H9 (cell line): Measurements from ENCODE around the gene PLXNB3. TPM values are rescaled to one million over a fixed set of nuclear protein-coding genes. Genes with fewer than 3 reads are reported as not detected.
A peak's percentile ranks its signal among the peaks of the same experiment; 100 is the strongest.

Source experiments
- DNase-seq: peaks from one replicate; pipeline ENCODE4 v3.0.0-alpha.2; 2017
- H2AFZ ChIP-seq: one replicate; pipeline ENCODE4 v1.6.1; 2013; ENCODE audit warnings: mild to moderate bottlenecking, low read length, control low read depth, moderate library complexity
- H2AK5ac ChIP-seq: 2 replicates; pipeline ENCODE4 v1.6.1; 2013; ENCODE audit warnings: low read length, control low read depth, mixed read lengths; ENCODE audit not compliant: insufficient read length
- H2BK120ac ChIP-seq: one replicate; pipeline ENCODE4 v1.6.1; 2013; ENCODE audit warnings: low read depth, mild to moderate bottlenecking, low read length, control low read depth, inconsistent platforms; ENCODE audit not compliant: poor library complexity, severe bottlenecking
- H2BK12ac ChIP-seq: 2 replicates; pipeline ENCODE4 v1.6.1; 2013; ENCODE audit warnings: low read length, control low read depth, mixed read lengths, low read depth; ENCODE audit not compliant: insufficient read length
- H2BK15ac ChIP-seq: 2 replicates; pipeline ENCODE4 v1.6.1; 2013; ENCODE audit warnings: low read depth, low read length, control low read depth
- H2BK20ac ChIP-seq: one replicate; pipeline ENCODE4 v1.6.1; 2013; ENCODE audit warnings: low read depth, mild to moderate bottlenecking, low read length, control low read depth, inconsistent platforms; ENCODE audit not compliant: poor library complexity, severe bottlenecking
- H2BK5ac ChIP-seq: 2 replicates; pipeline ENCODE4 v1.6.1; 2013; ENCODE audit warnings: low read length, control low read depth, mixed read lengths; ENCODE audit not compliant: insufficient read length
- H3K14ac ChIP-seq: 2 replicates; pipeline ENCODE4 v1.6.1; 2013; ENCODE audit warnings: low read length, control low read depth; ENCODE audit not compliant: insufficient read depth
- H3K18ac ChIP-seq: 2 replicates; pipeline ENCODE4 v1.6.1; 2013; ENCODE audit warnings: low read depth, mild to moderate bottlenecking, mixed read lengths, low read length, control low read depth; ENCODE audit not compliant: insufficient read length
- H3K23ac ChIP-seq: 2 replicates; pipeline ENCODE4 v1.6.1; 2013; ENCODE audit warnings: low read length, control low read depth, mixed read lengths, low read depth; ENCODE audit not compliant: insufficient read length
- H3K23me2 ChIP-seq: 2 replicates; pipeline ENCODE4 v1.6.1; 2013; ENCODE audit warnings: low read depth, mild to moderate bottlenecking, mixed read lengths, low read length, control low read depth; ENCODE audit not compliant: insufficient read length, poor library complexity, severe bottlenecking
- H3K27ac ChIP-seq: 2 replicates; pipeline ENCODE4 v1.5.1; 2013; ENCODE audit warnings: low read length, control low read depth, mixed read lengths, low read depth; ENCODE audit not compliant: insufficient read length
- H3K27me3 ChIP-seq: 2 replicates; pipeline ENCODE4 v1.6.1; 2013; ENCODE audit warnings: low read length, control low read depth, inconsistent platforms; ENCODE audit not compliant: insufficient read depth
- H3K4ac ChIP-seq: 2 replicates; pipeline ENCODE4 v1.6.1; 2013; ENCODE audit warnings: low read depth, mild to moderate bottlenecking, control low read depth, inconsistent platforms, low read length, moderate library complexity
- H3K4me1 ChIP-seq: 2 replicates; pipeline ENCODE4 v1.6.1; 2013; ENCODE audit warnings: low read length, control low read depth, inconsistent platforms; ENCODE audit not compliant: insufficient read depth
- H3K4me2 ChIP-seq: 2 replicates; pipeline ENCODE4 v1.6.1; 2013; ENCODE audit warnings: low read length, control low read depth, mixed read lengths; ENCODE audit not compliant: insufficient read length, insufficient read depth
- H3K56ac ChIP-seq: 2 replicates; pipeline ENCODE4 v1.6.1; 2013; ENCODE audit warnings: low read depth, mild to moderate bottlenecking, mixed read lengths, low read length, control low read depth; ENCODE audit not compliant: insufficient read length
- H3K79me1 ChIP-seq: 2 replicates; pipeline ENCODE4 v1.6.1; 2013; ENCODE audit warnings: low read depth, mild to moderate bottlenecking, moderate library complexity, low read length, control low read depth, inconsistent platforms; ENCODE audit not compliant: insufficient read depth, poor library complexity, severe bottlenecking
- H3K79me2 ChIP-seq: 2 replicates; pipeline ENCODE4 v1.6.1; 2013; ENCODE audit warnings: low read length, control low read depth, inconsistent platforms; ENCODE audit not compliant: insufficient read depth
- H3K9ac ChIP-seq: 2 replicates; pipeline ENCODE4 v1.6.1; 2013; ENCODE audit warnings: low read length, control low read depth, mixed read lengths; ENCODE audit not compliant: insufficient read length; ENCODE audit errors: extremely low read depth
- H3K9me3 ChIP-seq: one replicate; pipeline ENCODE4 v1.6.1; 2013; ENCODE audit warnings: low read depth, low read length, inconsistent platforms; ENCODE audit not compliant: control insufficient read depth
- H3T11ph ChIP-seq: one replicate; pipeline ENCODE4 v1.6.1; 2013; ENCODE audit warnings: mild to moderate bottlenecking, low read length, control low read depth, inconsistent platforms
- H4K20me1 ChIP-seq: one replicate; pipeline ENCODE4 v1.6.1; 2013; ENCODE audit not compliant: control insufficient read depth, insufficient read length, insufficient read depth
- H4K5ac ChIP-seq: 2 replicates; pipeline ENCODE4 v1.6.1; 2013; ENCODE audit warnings: low read depth, mild to moderate bottlenecking, mixed read lengths, low read length, control low read depth; ENCODE audit not compliant: insufficient read length
- H4K8ac ChIP-seq: replicated peaks from 2 replicates; pipeline ENCODE4 v1.6.1; 2013; ENCODE audit warnings: low read length, control low read depth, mixed read lengths, low read depth; ENCODE audit not compliant: insufficient read length
- H4K91ac ChIP-seq: 2 replicates; pipeline ENCODE4 v1.6.1; 2013; ENCODE audit warnings: low read depth, mild to moderate bottlenecking, moderate library complexity, mixed read lengths, low read length, control low read depth; ENCODE audit not compliant: insufficient read length
- H3K27ac Mint-ChIP-seq, 3 experiments: 2 replicates in 2 of 3; 3 replicates in 1 of 3; pipeline ENCODE4 v1.8.0; 2020 to 2021; ENCODE audit warnings: mixed read lengths in 3 of 3, mild to moderate bottlenecking in 1 of 3, moderate library complexity in 1 of 3
- H3K27me3 Mint-ChIP-seq: 2 replicates; pipeline ENCODE4 v1.8.0; 2021; ENCODE audit warnings: low read depth, mild to moderate bottlenecking, moderate library complexity, mixed read lengths
- H3K36me3 Mint-ChIP-seq, 3 experiments: 2 replicates in 2 of 3; 3 replicates in 1 of 3; pipeline ENCODE4 v1.8.0; 2020 to 2021; ENCODE audit warnings: low read depth in 3 of 3, mixed read lengths in 3 of 3; ENCODE audit not compliant: insufficient read depth in 1 of 3
- H3K4me1 Mint-ChIP-seq, 2 experiments: 2 replicates each; pipeline ENCODE4 v1.8.0; 2020; ENCODE audit warnings: mixed read lengths in 2 of 2
- H3K4me3 Mint-ChIP-seq, 2 experiments: 2 replicates in 1 of 2; 3 replicates in 1 of 2; pipeline ENCODE4 v1.8.0; 2020 to 2021; ENCODE audit warnings: mild to moderate bottlenecking in 2 of 2, mixed read lengths in 2 of 2, moderate library complexity in 1 of 2
- H3K9me3 Mint-ChIP-seq, 2 experiments: 2 replicates in 1 of 2; 3 replicates in 1 of 2; pipeline ENCODE4 v1.8.0; 2020; ENCODE audit warnings: mild to moderate bottlenecking in 2 of 2, mixed read lengths in 2 of 2, moderate library complexity in 1 of 2
- CTCF ChIP-seq: fragments of 200-600 bp; sonication (generic); conservative IDR thresholded peaks from 3 replicates; pipeline ENCODE4 v1.8.0; 2021; ENCODE audit warnings: antibody characterized with exemption, mild to moderate bottlenecking
- WGBS: extraction: QIAGEN DNeasy Blood & Tissue Kit; methylation state at CpG from one replicate; pipeline ENCODE4 v1.1.7; 2013; ENCODE audit warnings: missing lambda C conversion rate, low lambda C conversion rate, mixed read lengths; ENCODE audit not compliant: insufficient read length; ENCODE audit errors: extremely low coverage; 5-methylcytosine and 5-hydroxymethylcytosine counted together
- total RNA-seq: library from RNA; stranded (reverse); gene quantifications from 2 replicates; pipeline ENCODE4 v1.2.1, GENCODE V29; 2021

The PLXNB3 gene
- total RNA-seq, 1 experiment from 2014 or later = 1.9 TPM

- no peak within 1 kb of the TSS for H3K27ac ChIP-seq
Measured at GRCh38 chrX:153780678-153781427, 16.8 kb downstream of the PLXNB3 start, which contains the start of gene SRPK3. SRPK3 (plus strand) TSS chrX:153781041; CDS start chrX:153781087, 46 bp downstream.

More at GRCh38 chrX:153780678-153781427, 16.8 kb downstream of the PLXNB3 start, which contains the start of gene SRPK3:
- Histone ChIP-seq H3K4me2 (no peak within 1 kb of the TSS), H2BK20ac (no peak within 1 kb of the TSS), H3K79me2 (no peaks in the 10 kb centered on the region), H4K20me1 (no peaks in the 10 kb centered on the region), H2AFZ (no peak within 1 kb of the TSS), H2BK15ac (no peak within 1 kb of the TSS), H3K9me3 (peaks cover 8% of the 10 kb centered on the region), H3K23ac (no peak within 1 kb of the TSS), H3K14ac (no peak within 1 kb of the TSS), H2BK5ac (no peak within 1 kb of the TSS), H3K9ac (no peak within 1 kb of the TSS), H3K79me1 (no peaks in the 10 kb centered on the region), H3K23me2 (no peaks in the 10 kb centered on the region), H3K27me3 (no peaks in the 10 kb centered on the region), H4K5ac (no peak within 1 kb of the TSS), H4K8ac (no peak within 1 kb of the TSS), H2BK12ac (no peak within 1 kb of the TSS), H3K56ac (no peak within 1 kb of the TSS), H3K4me1 (no peaks in the 10 kb centered on the region), H3K18ac (no peak within 1 kb of the TSS), H3K4ac (no peak within 1 kb of the TSS), H3T11ph (no peak within 1 kb of the TSS), H4K91ac (no peak within 1 kb of the TSS), H2AK5ac (no peak within 1 kb of the TSS), H2BK120ac (no peak within 1 kb of the TSS)
- peaks cover 5 to 16% (median 6%) of the 10 kb centered on the region in 3 experiments; a peak in 5 of 7 replicates for H3K36me3 Mint-ChIP-seq
- H3K9me3 Mint-ChIP-seq = peaks cover 33 to 60% of the 10 kb centered on the region in 2 experiments
- H3K4me3 Mint-ChIP-seq = peak within 1 kb of the TSS in 1 of 2 experiments; percentile 43; a peak in 1 of 5 replicates
- peak within 1 kb of the TSS in 2 of 3 experiments; percentile 44 to 48; a peak in 2 of 7 replicates for H3K27ac Mint-ChIP-seq
- DNase-seq = no peak
- H3K27me3 Mint-ChIP-seq = peaks cover 2% of the 10 kb centered on the region; the same call in 1 of the 2 replicates
- no CpG with 5 or more reads among the region's 52 CpGs for WGBS
- H3K4me1 Mint-ChIP-seq = peaks cover 4 to 8% of the 10 kb centered on the region in 2 experiments
- TF ChIP-seq CTCF = no peak
